CD4-positive, CD25-positive, alpha-beta regulatory T cell (primary cell): Measurements from ENCODE around the gene GDPD4. TPM values are rescaled to one million over a fixed set of nuclear protein-coding genes. Genes with fewer than 3 reads are reported as not detected.

Source experiments
- ATAC-seq, 2 donors: fragments of 150-1000 bp; cut with Tn5 transposase; one replicate each; pipeline ENCODE4 v1.10.0; 2021; ENCODE audit warnings: low read depth in 2 of 2, moderate number of reproducible peaks in 2 of 2, moderate library complexity in 1 of 2
- DNase-seq, 3 donors: peaks; one replicate each; pipeline versions ENCODE4 v3.0.0 to v3.0.0-alpha.2; 2012 to 2022; ENCODE audit warnings: mixed read lengths in 1 of 3
- H3K27ac ChIP-seq: one replicate; pipeline ENCODE4 v1.7.0; 2013; ENCODE audit warnings: mild to moderate bottlenecking, low read length; ENCODE audit not compliant: insufficient read depth, poor library complexity, severe bottlenecking
- H3K27me3 ChIP-seq: one replicate; pipeline ENCODE4 v1.7.0; 2013; ENCODE audit warnings: low read length; ENCODE audit not compliant: control insufficient read depth, insufficient read depth
- H3K36me3 ChIP-seq: one replicate; pipeline ENCODE4 v1.7.0; 2013; ENCODE audit warnings: mild to moderate bottlenecking, low read length, moderate library complexity; ENCODE audit not compliant: control insufficient read depth, insufficient read depth
- H3K4me1 ChIP-seq: 2 replicates; pipeline ENCODE4 v1.7.0; 2013; ENCODE audit warnings: mild to moderate bottlenecking, low read length; ENCODE audit not compliant: insufficient read depth, control insufficient read depth, poor library complexity, severe bottlenecking
- H3K4me3 ChIP-seq: one replicate; pipeline ENCODE4 v1.7.0; 2013; ENCODE audit warnings: low read depth, mild to moderate bottlenecking, low read length, moderate library complexity
- H3K9me3 ChIP-seq, 2 experiments: 1 replicate in 1 of 2; 2 replicates in 1 of 2; pipeline ENCODE4 v1.7.0; 2013; ENCODE audit warnings: low read length in 2 of 2, mild to moderate bottlenecking in 1 of 2, moderate library complexity in 1 of 2; ENCODE audit not compliant: control insufficient read depth in 2 of 2
- H3K27ac Mint-ChIP-seq, 3 donors: one replicate each; pipeline ENCODE4 v1.8.0; 2020 to 2022; ENCODE audit warnings: mild to moderate bottlenecking in 3 of 3, mixed read lengths in 3 of 3, moderate library complexity in 2 of 3
- H3K27me3 Mint-ChIP-seq: one replicate; pipeline ENCODE4 v1.8.0; 2022; ENCODE audit warnings: mild to moderate bottlenecking, mixed read lengths
- H3K36me3 Mint-ChIP-seq: one replicate; pipeline ENCODE4 v1.8.0; 2020; ENCODE audit warnings: mixed read lengths
- H3K4me1 Mint-ChIP-seq, 4 donors: one replicate each; pipeline ENCODE4 v1.8.0; 2020 to 2022; ENCODE audit warnings: mixed read lengths in 4 of 4, mild to moderate bottlenecking in 1 of 4
- H3K4me3 Mint-ChIP-seq, 4 donors: one replicate each; pipeline ENCODE4 v1.8.0; 2020 to 2022; ENCODE audit warnings: mild to moderate bottlenecking in 4 of 4, mixed read lengths in 4 of 4, moderate library complexity in 3 of 4
- H3K9me3 Mint-ChIP-seq, 7 donors: one replicate each; pipeline ENCODE4 v1.8.0; 2020 to 2022; ENCODE audit warnings: mixed read lengths in 7 of 7, mild to moderate bottlenecking in 3 of 7, moderate library complexity in 2 of 7
- polyA plus RNA-seq, 4 donors: library from polyadenylated mRNA; unstranded; fragments of 300-500 nt; fragmentation: Illumina TruSeq; gene quantifications; one replicate each; pipeline ENCODE4 v1.2.3, GENCODE V29; 2021
- total RNA-seq: library from RNA; stranded (reverse); gene quantifications from one replicate; pipeline ENCODE4 v1.2.3, GENCODE V29; 2022

GDPD4 gene
- total and polyA plus RNA-seq, 5 donors from 2014 or later: not detected

GRCh38 chr11:77207019-77207485, 94.4 kb downstream of the GDPD4 start:
- H3K36me3 Mint-ChIP-seq: no peaks in the 10 kb centered on the region
- H3K4me3 ChIP-seq: no peak overlapping the region
- no peaks in the 10 kb centered on the region for H3K9me3 ChIP-seq
- H3K9me3 Mint-ChIP-seq: no peaks in the 10 kb centered on the region
- no peaks in the 10 kb centered on the region for H3K36me3 ChIP-seq
- no peak overlapping the region for H3K27ac ChIP-seq
- H3K4me1 Mint-ChIP-seq: no peaks in the 10 kb centered on the region
- H3K27me3 Mint-ChIP-seq: no peaks in the 10 kb centered on the region
- H3K27me3 ChIP-seq: no peaks in the 10 kb centered on the region
- peak overlapping the region in 1 of 3 donors; percentile 40 for H3K27ac Mint-ChIP-seq
- H3K4me3 Mint-ChIP-seq: no peak overlapping the region
- H3K4me1 ChIP-seq: no peaks in the 10 kb centered on the region
- DNase-seq (no peak), ATAC-seq (no peak)

- no peaks in the 10 kb centered on the region for H3K4me1 ChIP-seq
- Mint-ChIP-seq H3K27ac (no peak overlapping the region), H3K4me3 (no peak overlapping the region), H3K4me1 (no peaks in the 10 kb centered on the region), H3K27me3 (no peaks in the 10 kb centered on the region), H3K9me3 (no peaks in the 10 kb centered on the region), H3K36me3 (no peaks in the 10 kb centered on the region)
- H3K27ac ChIP-seq: no peak overlapping the region
- no peaks in the 10 kb centered on the region for H3K36me3 ChIP-seq
- no peak overlapping the region for H3K4me3 ChIP-seq
- H3K9me3 ChIP-seq: no peaks in the 10 kb centered on the region
- ATAC-seq (no peak), DNase-seq (no peak)
- H3K27me3 ChIP-seq: no peaks in the 10 kb centered on the region
Measured at GRCh38 chr11:77206264-77207018, 95.0 kb downstream of the GDPD4 start.

GRCh38 chr11:77205467-77206263, 95.8 kb downstream of the GDPD4 start:
- no peak for DNase-seq
- no peak overlapping the region for H3K4me3 Mint-ChIP-seq
- no peaks in the 10 kb centered on the region for H3K27me3 ChIP-seq
- no peaks in the 10 kb centered on the region for H3K36me3 ChIP-seq
- H3K9me3 ChIP-seq: no peaks in the 10 kb centered on the region
- H3K27ac Mint-ChIP-seq: no peak overlapping the region
- no peak for ATAC-seq
- no peaks in the 10 kb centered on the region for H3K9me3 Mint-ChIP-seq
- no peak overlapping the region for H3K27ac ChIP-seq
- no peaks in the 10 kb centered on the region for H3K36me3 Mint-ChIP-seq
- H3K4me1 Mint-ChIP-seq: no peaks in the 10 kb centered on the region
- H3K27me3 Mint-ChIP-seq: no peaks in the 10 kb centered on the region
- H3K4me3 ChIP-seq: no peak overlapping the region
- no peaks in the 10 kb centered on the region for H3K4me1 ChIP-seq

- Histone ChIP-seq H3K4me3 (no peak overlapping the region), H3K27ac (no peak overlapping the region), H3K9me3 (no peaks in the 10 kb centered on the region), H3K36me3 (no peaks in the 10 kb centered on the region), H3K27me3 (no peaks in the 10 kb centered on the region), H3K4me1 (no peaks in the 10 kb centered on the region)
- Mint-ChIP-seq H3K9me3 (no peaks in the 10 kb centered on the region), H3K4me1 (no peaks in the 10 kb centered on the region), H3K27ac (no peak overlapping the region), H3K4me3 (no peak overlapping the region), H3K36me3 (no peaks in the 10 kb centered on the region), H3K27me3 (no peaks in the 10 kb centered on the region)
- DNase-seq (no peak), ATAC-seq (no peak)
Measured at GRCh38 chr11:77204754-77205466, 96.6 kb downstream of the GDPD4 start.

- no peaks in the 10 kb centered on the region for H3K36me3 Mint-ChIP-seq
- no peaks in the 10 kb centered on the region for H3K9me3 Mint-ChIP-seq
- no peaks in the 10 kb centered on the region for H3K4me1 Mint-ChIP-seq
- H3K27me3 Mint-ChIP-seq: no peaks in the 10 kb centered on the region
- H3K27ac ChIP-seq: no peak overlapping the region
- no peak overlapping the region for H3K4me3 Mint-ChIP-seq
- H3K27ac Mint-ChIP-seq: no peak overlapping the region
- H3K9me3 ChIP-seq: no peaks in the 10 kb centered on the region
- H3K27me3 ChIP-seq: no peaks in the 10 kb centered on the region
- no peak overlapping the region for H3K4me3 ChIP-seq
- no peak for DNase-seq
- no peak for ATAC-seq
- H3K36me3 ChIP-seq: no peaks in the 10 kb centered on the region
- no peaks in the 10 kb centered on the region for H3K4me1 ChIP-seq
Measured at GRCh38 chr11:77203901-77204753, 97.4 kb downstream of the GDPD4 start.

- no peak overlapping the region for H3K4me3 Mint-ChIP-seq
- H3K4me1 Mint-ChIP-seq: no peaks in the 10 kb centered on the region
- Histone ChIP-seq H3K36me3 (no peaks in the 10 kb centered on the region), H3K9me3 (no peaks in the 10 kb centered on the region), H3K4me3 (no peak overlapping the region), H3K4me1 (no peaks in the 10 kb centered on the region), H3K27ac (no peak overlapping the region), H3K27me3 (no peaks in the 10 kb centered on the region)
- H3K27me3 Mint-ChIP-seq: no peaks in the 10 kb centered on the region
- H3K9me3 Mint-ChIP-seq: no peaks in the 10 kb centered on the region
- DNase-seq: no peak
- H3K36me3 Mint-ChIP-seq: no peaks in the 10 kb centered on the region
- no peak for ATAC-seq
- H3K27ac Mint-ChIP-seq: no peak overlapping the region
Measured at GRCh38 chr11:77202941-77203900, 98.3 kb downstream of the GDPD4 start.
